HepG2 (cell line): ENCODE results near the gene STX5. TPM values are rescaled to one million over a fixed set of nuclear protein-coding genes. Genes with fewer than 3 reads are reported as not detected.

ENCODE experiments used
- ARHGAP35 ChIP-seq: sonication (generic); formaldehyde crosslinking; IDR thresholded peaks from 2 replicates; pipeline ENCODE4 v1.9.0; 2022; ENCODE audit warnings: mild to moderate bottlenecking, inconsistent platforms, moderate library complexity, missing genetic modification reagents, borderline replicate concordance
- ARNTL ChIP-seq: sonication (generic); formaldehyde crosslinking; IDR thresholded peaks from 2 replicates; pipeline ENCODE4 v1.4.0; 2020; ENCODE audit warnings: mild to moderate bottlenecking, missing genetic modification reagents
- GATAD1 ChIP-seq: IDR thresholded peaks from 2 replicates; pipeline ENCODE4 v1.6.1; 2016; ENCODE audit warnings: missing genetic modification reagents, missing compliant biosample characterization
- GLMP ChIP-seq: sonication (generic); formaldehyde crosslinking; IDR thresholded peaks from 2 replicates; pipeline ENCODE4 v1.9.0; 2021; ENCODE audit warnings: missing genetic modification reagents, mild to moderate bottlenecking, borderline replicate concordance
- IKZF4 ChIP-seq: sonication (generic); formaldehyde crosslinking; IDR thresholded peaks from 2 replicates; pipeline ENCODE4 v1.5.1; 2020; ENCODE audit warnings: borderline replicate concordance, mild to moderate bottlenecking, low read depth, missing genetic modification reagents; ENCODE audit errors: not compliant biosample characterization
- POLR2A ChIP-seq, 2 experiments: IDR thresholded peaks; 2 replicates each; pipeline ENCODE4 v1.6.1; 2011; ENCODE audit warnings: low read depth in 2 of 2, low read length in 2 of 2, mild to moderate bottlenecking in 1 of 2, moderate library complexity in 1 of 2; ENCODE audit not compliant: insufficient read depth in 1 of 2
- POLR2G ChIP-seq: fragments of 200-400 bp; formaldehyde crosslinking; IDR thresholded peaks from 2 replicates; pipeline ENCODE4 v1.6.1; 2018; ENCODE audit warnings: mild to moderate bottlenecking, low read depth, low read length, moderate library complexity
- PREB ChIP-seq: sonication (generic); formaldehyde crosslinking; IDR thresholded peaks from 2 replicates; pipeline ENCODE4 v1.4.0; 2020; ENCODE audit warnings: missing genetic modification reagents
- RXRB ChIP-seq: IDR thresholded peaks from 2 replicates; pipeline ENCODE4 v1.6.1; 2016; ENCODE audit warnings: borderline replicate concordance, missing genetic modification reagents, missing compliant biosample characterization
- U2AF2 ChIP-seq: fragments of 200-400 bp; formaldehyde crosslinking; IDR thresholded peaks from 2 replicates; pipeline ENCODE4 v1.6.1; 2017; ENCODE audit warnings: low read depth, mild to moderate bottlenecking, low read length
- UBTF ChIP-seq: sonication (generic); formaldehyde crosslinking; IDR thresholded peaks from 2 replicates; pipeline ENCODE4 v1.4.0; 2020; ENCODE audit warnings: mild to moderate bottlenecking, missing genetic modification reagents
- YEATS2 ChIP-seq: sonication (generic); formaldehyde crosslinking; IDR thresholded peaks from 2 replicates; pipeline ENCODE4 v1.4.0; 2020; ENCODE audit warnings: missing genetic modification reagents, borderline replicate concordance
- ZBTB26 ChIP-seq: IDR thresholded peaks from 2 replicates; pipeline ENCODE4 v1.6.1; 2016; ENCODE audit warnings: missing compliant biosample characterization, missing genetic modification reagents, borderline replicate concordance
- ZNF30 ChIP-seq: sonication (generic); formaldehyde crosslinking; IDR thresholded peaks from 2 replicates; pipeline ENCODE4 v1.5.0; 2020; ENCODE audit warnings: mild to moderate bottlenecking, missing genetic modification reagents
- ZNF362 ChIP-seq: sonication (generic); formaldehyde crosslinking; IDR thresholded peaks from 2 replicates; pipeline ENCODE4 v1.4.0; 2020; ENCODE audit warnings: missing genetic modification reagents, mild to moderate bottlenecking, borderline replicate concordance
- ZNF430 ChIP-seq: sonication (generic); formaldehyde crosslinking; IDR thresholded peaks from 2 replicates; pipeline ENCODE4 v1.9.0; 2021; ENCODE audit warnings: mild to moderate bottlenecking, missing genetic modification reagents
- ZNF567 ChIP-seq: sonication (generic); formaldehyde crosslinking; IDR thresholded peaks from 2 replicates; pipeline ENCODE4 v1.8.1; 2023; ENCODE audit warnings: mild to moderate bottlenecking, missing genetic modification reagents, borderline replicate concordance
- ZNF660 ChIP-seq: sonication (generic); formaldehyde crosslinking; IDR thresholded peaks from 2 replicates; pipeline ENCODE4 v1.5.1; 2020; ENCODE audit warnings: mild to moderate bottlenecking, low read depth, missing genetic modification reagents, borderline replicate concordance
- polyA plus RNA-seq, 8 experiments: library from polyadenylated mRNA; depleted of rRNA in 3 of 8; stranded (reverse) in 7 of 8; unstranded in 1 of 8; fragments of >200 nt; fragmentation: Illumina TruSeq in 4 of 8; extraction: Trizol in 4 of 8; gene quantifications; 2 replicates each; pipeline versions ENCODE4 v1.2.1 to v1.2.3, GENCODE V29; 2011 to 2016; ENCODE audit warnings: low read depth in 4 of 8, missing spikeins in 1 of 8, mixed read lengths in 1 of 8; ENCODE audit not compliant: insufficient read depth in 1 of 8
- total RNA-seq, 5 experiments: library from RNA; depleted of rRNA; stranded (reverse); fragments of >200 nt; fragmentation: Illumina TruSeq; extraction: Trizol; gene quantifications; 2 replicates each; pipeline ENCODE4 v1.2.3, GENCODE V29; 2016; ENCODE audit warnings: low read depth in 1 of 5

STX5 gene
- total and polyA plus RNA-seq, 2 of the 13 experiments (the other 11 are each of a cell fraction or from before 2014, with no cell fraction given), result 26.9 to 30.0 TPM

- TF ChIP-seq ZNF362 (0 out of 2 replicates have a peak, but pooled peaks have one; percentile 37), RXRB (CRISPR knock-in tag) (peak; percentile 80; the same call in 1 of the 2 replicates), GLMP (CRISPR knock-in tag) (no peak), UBTF (peak; percentile 44), ZBTB26 (CRISPR knock-in tag) (no peak), ARNTL (peak; percentile 90), ZNF30 (no peak), PREB (CRISPR knock-in tag) (no peak), ARHGAP35 (no peak), ZNF660 (no peak), POLR2G (peak; percentile 75), ZNF430 (CRISPR knock-in tag) (no peak), GATAD1 (peak; percentile 78), U2AF2 (no peak; the same call in 1 of the 2 replicates), ZNF567 (no peak), POLR2A (IDR thresholded peaks at IDR 0.05; ENCODE audit: insufficient read depth in 1 of 2, low read depth in 2 of 2, low read length in 2 of 2) (peak; percentile 60 to 88; a peak in 3 of 4 replicates), YEATS2 (peak; percentile 85), IKZF4 (CRISPR knock-in tag) (no peak)
These were observed 60.5 kb downstream of the STX5 start, which contains the start of gene TAF6L (continued) for GRCh38 chr11:62771144-62772021.
